MM.1S (cell line): ENCODE data around the gene SLC6A3.
"Not testable (repeated sequence)": the region's sequence is repeated elsewhere in the genome, so short reads cannot be mapped to it uniquely, and the experiment has no call there.

ENCODE experiments used
- EZH2phosphoT487 ChIP-seq: fragments of 300-600 bp; sonication (generic); IDR thresholded peaks from 2 replicates; pipeline ENCODE4 v1.6.1; 2018; ENCODE audit warnings: antibody characterized with exemption, low read length
- TF ChIP-seq, protein P1 (sequence below): fragments of 300-600 bp; sonication (generic); IDR thresholded peaks from 2 replicates; pipeline ENCODE4 v1.5.1; 2016; ENCODE audit warnings: antibody characterized with exemption, low read length, mixed read lengths

DNA sequence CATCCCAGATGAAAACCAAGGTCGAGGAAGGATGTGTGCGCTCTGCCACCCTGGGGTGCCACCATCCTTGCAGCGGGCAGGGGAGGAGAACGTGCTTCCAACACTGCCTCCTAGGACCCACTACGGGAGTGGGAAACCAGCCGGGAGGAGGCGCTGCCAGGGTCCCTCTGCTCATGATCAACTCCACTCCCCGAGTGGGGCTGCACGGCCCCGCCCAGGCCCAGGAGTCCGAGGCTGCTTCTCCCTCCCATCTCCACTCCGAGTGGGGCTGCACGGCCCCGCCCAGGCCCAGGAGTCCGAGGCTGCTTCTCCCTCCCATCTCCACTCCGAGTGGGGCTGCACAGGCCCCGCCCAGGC, 30.3 kb upstream of the SLC6A3 start:
- TF ChIP-seq, protein P1, sequence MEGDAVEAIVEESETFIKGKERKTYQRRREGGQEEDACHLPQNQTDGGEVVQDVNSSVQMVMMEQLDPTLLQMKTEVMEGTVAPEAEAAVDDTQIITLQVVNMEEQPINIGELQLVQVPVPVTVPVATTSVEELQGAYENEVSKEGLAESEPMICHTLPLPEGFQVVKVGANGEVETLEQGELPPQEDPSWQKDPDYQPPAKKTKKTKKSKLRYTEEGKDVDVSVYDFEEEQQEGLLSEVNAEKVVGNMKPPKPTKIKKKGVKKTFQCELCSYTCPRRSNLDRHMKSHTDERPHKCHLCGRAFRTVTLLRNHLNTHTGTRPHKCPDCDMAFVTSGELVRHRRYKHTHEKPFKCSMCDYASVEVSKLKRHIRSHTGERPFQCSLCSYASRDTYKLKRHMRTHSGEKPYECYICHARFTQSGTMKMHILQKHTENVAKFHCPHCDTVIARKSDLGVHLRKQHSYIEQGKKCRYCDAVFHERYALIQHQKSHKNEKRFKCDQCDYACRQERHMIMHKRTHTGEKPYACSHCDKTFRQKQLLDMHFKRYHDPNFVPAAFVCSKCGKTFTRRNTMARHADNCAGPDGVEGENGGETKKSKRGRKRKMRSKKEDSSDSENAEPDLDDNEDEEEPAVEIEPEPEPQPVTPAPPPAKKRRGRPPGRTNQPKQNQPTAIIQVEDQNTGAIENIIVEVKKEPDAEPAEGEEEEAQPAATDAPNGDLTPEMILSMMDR: not testable (repeated sequence)
- not testable (repeated sequence) for TF ChIP-seq EZH2phosphoT487
